ENCODE data around the gene TASP1. TPM values are rescaled to one million over a fixed set of nuclear protein-coding genes. Genes with fewer than 3 reads are reported as not detected.

TASP1 gene
- total and polyA plus RNA-seq, 2 donors (not counting 1 experiment from before 2014, with no cell fraction given): 6.4 to 23.9 TPM

- Mint-ChIP-seq H3K4me1 (no peaks in the 10 kb centered on the region), H3K9me3 (ENCODE audit: insufficient read depth) (no peaks in the 10 kb centered on the region), H3K4me3 (no peak overlapping the region), H3K27ac (no peak overlapping the region), H3K27me3 (no peaks in the 10 kb centered on the region)
- Histone ChIP-seq H4K20me1 (ENCODE audit: control insufficient read depth, insufficient read depth, low read length, poor library complexity, severe bottlenecking) (no peaks in the 10 kb centered on the region), H3K79me2 (ENCODE audit: control insufficient read depth, insufficient read depth, low read length) (no peaks in the 10 kb centered on the region), H3K9me3 (ENCODE audit: control extremely low read depth in 1 of 3, control insufficient read depth in 2 of 3, insufficient read depth in 1 of 3, low read length in 2 of 3) (peaks cover 0 to 5% (median 3%) of the 10 kb centered on the region in 3 donors), H2AFZ (ENCODE audit: insufficient read depth, low read depth, low read length, poor library complexity, severe bottlenecking) (no peak overlapping the region), H3K9ac (ENCODE audit: low read length) (no peak overlapping the region), H3K4me2 (replicated peaks; ENCODE audit: low read depth, low read length, poor library complexity, severe bottlenecking) (no peak overlapping the region), H3K36me3 (replicated peaks in 1 of 2; ENCODE audit: control extremely low read depth in 1 of 2, control insufficient read depth in 1 of 2, extremely low read depth in 1 of 2, insufficient read depth in 2 of 2, low read length in 1 of 2) (peaks cover 0 to 3% of the 10 kb centered on the region in 2 experiments), H3K4me1 (ENCODE audit: control insufficient read depth in 2 of 2, insufficient read depth in 2 of 2, low read length in 2 of 2) (no peaks in the 10 kb centered on the region), H3K27me3 (replicated peaks in 1 of 4; ENCODE audit: control extremely low read depth in 1 of 4, control insufficient read depth in 3 of 4, insufficient read depth in 4 of 4, low read length in 3 of 4) (no peaks in the 10 kb centered on the region), H3K4me3 (ENCODE audit: control extremely low read depth in 1 of 5, extremely low read depth in 1 of 5, insufficient read depth in 1 of 5, low read depth in 2 of 5, low read length in 4 of 5) (no peak overlapping the region), H3K27ac (ENCODE audit: low read length in 2 of 2) (no peak overlapping the region)
- ATAC-seq (ENCODE audit: low read depth): no peak
- ChIA-PET CTCF (interaction anchor here (0.5 kb wide), 1 partner anchor 21 kb away, joined by 3 read pairs; no protein-coding TSS in a partner anchor), POLR2A (no interaction called here)
- WGBS (ENCODE audit: insufficient coverage): 100% methylated on average over 2 of the region's 4 CpGs
- DNase-seq: no peak
- TF ChIP-seq CTCF (IDR thresholded peaks at IDR 0.05) (no peak), EZH2 (IDR thresholded peaks at IDR 0.05; ENCODE audit: borderline replicate concordance, insufficient read depth, low read depth, low read length, poor library complexity, severe bottlenecking) (no peak)
- intact Hi-C loops (cut with micrococcal nuclease): no loop called here
Observed at GRCh38 chr20:13525225-13525940, 113.3 kb downstream of the TASP1 start.

GRCh38 chr20:13524339-13524738 is 114.4 kb downstream of the TASP1 start:
- intact Hi-C loops (cut with micrococcal nuclease): no loop called here
- TF ChIP-seq CTCF (IDR thresholded peaks at IDR 0.05) (no peak), EZH2 (IDR thresholded peaks at IDR 0.05; ENCODE audit: borderline replicate concordance, insufficient read depth, low read depth, low read length, poor library complexity, severe bottlenecking) (no peak)
- Mint-ChIP-seq H3K9me3 (ENCODE audit: insufficient read depth) (no peaks in the 10 kb centered on the region), H3K4me1 (no peaks in the 10 kb centered on the region), H3K27ac (no peak overlapping the region), H3K4me3 (no peak overlapping the region), H3K27me3 (no peaks in the 10 kb centered on the region)
- Histone ChIP-seq H3K27me3 (replicated peaks in 1 of 4; ENCODE audit: control extremely low read depth in 1 of 4, control insufficient read depth in 3 of 4, insufficient read depth in 4 of 4, low read length in 3 of 4) (no peaks in the 10 kb centered on the region), H4K20me1 (ENCODE audit: control insufficient read depth, insufficient read depth, low read length, poor library complexity, severe bottlenecking) (no peaks in the 10 kb centered on the region), H3K9me3 (ENCODE audit: control extremely low read depth in 1 of 3, control insufficient read depth in 2 of 3, insufficient read depth in 1 of 3, low read length in 2 of 3) (peaks cover 0 to 5% (median 3%) of the 10 kb centered on the region in 3 donors), H3K4me3 (ENCODE audit: control extremely low read depth in 1 of 5, extremely low read depth in 1 of 5, insufficient read depth in 1 of 5, low read depth in 2 of 5, low read length in 4 of 5) (no peak overlapping the region), H3K4me2 (replicated peaks; ENCODE audit: low read depth, low read length, poor library complexity, severe bottlenecking) (no peak overlapping the region), H3K9ac (ENCODE audit: low read length) (no peak overlapping the region), H2AFZ (ENCODE audit: insufficient read depth, low read depth, low read length, poor library complexity, severe bottlenecking) (no peak overlapping the region), H3K79me2 (ENCODE audit: control insufficient read depth, insufficient read depth, low read length) (no peaks in the 10 kb centered on the region), H3K4me1 (ENCODE audit: control insufficient read depth in 2 of 2, insufficient read depth in 2 of 2, low read length in 2 of 2) (no peaks in the 10 kb centered on the region), H3K27ac (ENCODE audit: low read length in 2 of 2) (no peak overlapping the region), H3K36me3 (replicated peaks in 1 of 2; ENCODE audit: control extremely low read depth in 1 of 2, control insufficient read depth in 1 of 2, extremely low read depth in 1 of 2, insufficient read depth in 2 of 2, low read length in 1 of 2) (peaks cover 0 to 3% of the 10 kb centered on the region in 2 experiments)
- WGBS (ENCODE audit: insufficient coverage): no CpG with 5 or more reads among the region's 1 CpG
- ChIA-PET CTCF (interaction anchor here (0.5 kb wide), 1 partner anchor 22 kb away, joined by 3 read pairs; no protein-coding TSS in a partner anchor), POLR2A (no interaction called here)
- DNase-seq: no peak
- ATAC-seq (ENCODE audit: low read depth): no peak

All from B cell (primary cell).